ENCODE data around the gene GPRC5A.

The GPRC5A gene

DNA sequence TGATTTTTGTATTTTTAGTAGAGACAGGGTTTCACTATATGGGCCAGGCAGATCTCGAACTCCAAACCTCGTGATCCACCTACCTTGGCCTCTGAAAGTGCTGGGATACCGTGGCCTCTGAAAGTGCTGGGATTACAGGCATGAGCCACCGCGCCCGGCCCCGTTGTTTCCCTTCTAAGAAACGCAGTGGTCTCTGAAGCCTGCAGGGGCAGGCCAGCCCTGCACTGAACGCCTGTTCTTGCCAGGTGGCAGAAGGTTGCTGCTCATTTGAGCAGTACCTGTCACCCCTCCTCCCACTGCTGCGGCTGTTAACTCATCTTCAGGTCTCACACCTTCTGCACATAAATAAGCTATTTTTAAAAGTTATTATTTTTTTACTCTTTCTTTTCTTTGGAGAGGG lies 24.3 kb downstream of the GPRC5A start:
- no peak for DNase-seq

DNA sequence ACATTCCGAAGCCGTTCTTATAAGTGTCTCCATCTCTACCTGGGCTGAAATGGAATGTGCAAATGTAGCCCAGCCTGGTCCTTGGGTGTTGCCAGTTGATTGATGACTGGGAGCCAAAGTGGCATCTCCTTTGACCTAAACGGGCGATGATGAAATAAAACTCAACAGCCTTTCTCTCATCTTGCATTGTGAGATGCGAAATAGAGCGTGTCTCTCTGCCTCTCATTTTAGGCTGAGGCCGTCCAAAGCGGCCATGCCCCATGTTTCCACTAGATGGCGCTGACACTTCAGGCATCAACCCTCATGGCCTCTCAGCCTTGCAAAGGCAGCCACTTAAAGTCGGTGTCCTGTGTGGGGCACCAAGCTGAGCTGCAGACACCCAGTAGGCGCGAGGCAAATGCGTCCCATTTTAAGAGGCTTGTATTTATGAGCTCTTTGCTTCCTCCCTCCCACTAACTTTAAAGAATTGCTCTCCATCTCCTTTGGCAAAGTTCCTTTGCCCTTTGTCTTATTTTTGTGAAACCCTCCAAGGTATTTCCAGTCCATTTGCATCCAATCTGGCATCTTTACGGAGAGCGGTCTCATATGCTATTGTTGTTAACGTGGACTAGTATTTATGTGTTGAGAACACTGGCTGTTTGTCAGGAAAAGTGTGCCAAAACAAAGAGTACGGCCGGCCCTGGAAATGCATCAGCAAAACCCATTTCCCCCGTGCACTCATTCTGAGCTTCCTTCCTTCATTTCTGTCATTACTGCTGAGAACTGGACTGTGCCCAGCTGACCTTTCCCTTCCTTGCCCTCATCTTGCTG lies 25.0 kb downstream of the GPRC5A start:
- DNase-seq, result peak; percentile 68

DNA sequence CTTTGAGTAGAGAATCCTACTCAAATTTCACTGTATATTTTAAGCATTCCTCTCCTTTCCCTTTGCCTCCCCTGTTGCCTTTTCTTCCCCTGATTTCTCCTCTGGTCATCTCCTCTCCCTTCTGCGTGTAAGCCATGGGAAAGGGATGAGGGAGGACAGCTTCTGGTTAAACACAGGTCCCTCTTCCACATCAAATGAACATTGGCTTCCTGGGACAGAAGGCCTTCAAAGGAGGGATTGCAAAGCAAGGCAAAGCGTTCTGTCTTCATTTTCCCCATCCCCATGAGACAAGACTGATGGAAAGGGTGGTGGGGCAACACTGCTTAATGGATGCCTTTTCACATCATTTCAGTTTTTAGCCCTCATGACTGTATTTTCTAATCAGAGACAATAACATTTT lies 26.2 kb downstream of the GPRC5A start:
- no peak for DNase-seq

DNA sequence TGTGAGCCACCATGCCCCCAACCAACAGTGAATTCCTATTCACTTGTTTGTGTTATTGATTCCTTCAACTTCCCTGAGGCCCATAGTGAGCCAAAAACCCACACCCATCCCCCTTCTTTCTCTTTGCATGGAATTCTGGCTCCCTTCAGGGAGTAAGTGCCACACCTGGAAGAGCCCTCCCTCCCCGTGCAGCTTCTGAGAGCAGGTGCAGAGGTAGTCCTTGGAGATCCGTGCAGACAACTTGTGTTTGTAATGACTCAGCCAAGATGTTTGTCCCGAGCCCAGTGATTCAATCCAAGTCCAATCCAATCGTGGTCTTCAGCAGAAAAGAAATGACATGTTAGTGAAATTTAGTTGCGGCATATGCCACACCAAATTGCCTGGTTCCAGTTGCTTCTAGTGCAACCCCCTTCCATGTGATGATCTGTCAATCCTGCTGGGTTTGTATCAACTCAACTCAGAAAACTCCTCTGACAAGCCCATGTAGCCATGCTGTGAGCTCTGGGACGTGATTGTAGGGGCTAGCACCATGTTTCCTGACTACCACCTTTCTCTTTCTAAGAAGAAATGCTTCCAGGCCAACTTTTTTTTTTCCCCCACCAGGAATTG lies 27.5 kb downstream of the GPRC5A start:
- no peak for DNase-seq

DNA sequence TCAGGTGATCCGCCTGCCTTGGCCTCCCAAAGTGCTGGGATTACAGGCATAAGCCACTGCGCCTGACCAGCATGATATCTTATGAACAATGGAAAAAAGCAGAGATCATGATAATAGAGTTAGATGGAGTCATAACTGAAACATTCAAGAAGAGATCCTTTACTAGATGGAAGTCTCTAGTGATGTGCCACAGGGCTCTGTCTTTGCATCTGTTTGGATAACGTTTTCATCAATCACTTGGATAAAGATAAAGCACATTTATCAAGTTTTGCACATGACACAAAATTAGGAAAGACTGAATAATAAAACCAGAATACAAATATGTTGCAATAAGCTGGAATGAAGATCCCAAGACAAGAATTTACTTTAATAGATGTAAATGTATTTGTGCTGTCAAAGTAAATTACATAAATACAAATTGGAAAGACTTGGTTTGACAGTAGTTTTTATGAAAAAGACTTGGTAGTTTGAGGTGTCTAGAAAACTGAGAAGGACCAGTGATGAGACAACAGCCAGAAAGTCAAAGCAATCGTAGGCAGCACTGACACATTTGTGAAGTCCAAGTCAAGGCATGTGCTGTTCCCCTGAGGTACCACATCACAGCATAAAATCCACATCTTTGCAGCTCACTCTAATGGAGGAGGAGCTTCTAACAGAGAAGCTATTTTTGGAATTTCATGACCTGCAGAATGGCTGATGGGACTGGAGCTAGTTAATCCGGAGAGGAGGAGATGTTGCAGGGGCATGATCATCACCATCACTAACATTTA lies 28.5 kb downstream of the GPRC5A start:
- no peak for DNase-seq

DNA sequence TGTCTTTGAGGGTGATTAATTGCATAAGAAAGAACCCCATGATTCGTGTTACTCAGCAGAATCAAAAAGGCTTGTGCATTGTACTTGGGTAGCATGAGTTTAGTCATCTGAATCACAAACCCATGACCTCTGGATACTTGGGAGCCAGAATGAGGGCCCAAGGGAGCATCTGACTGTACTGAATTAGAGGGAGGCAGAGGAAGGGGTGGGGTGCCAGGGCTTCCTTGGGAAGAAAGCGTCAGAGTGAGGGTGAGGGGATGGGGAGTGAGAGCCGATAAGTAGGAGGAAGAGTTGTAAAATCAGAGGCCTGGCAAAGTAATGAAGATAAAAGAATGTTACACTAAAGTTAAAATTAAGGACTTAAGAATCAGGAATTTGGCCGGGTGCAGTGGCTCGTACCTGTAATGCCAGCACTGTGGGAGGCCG lies 30.8 kb downstream of the GPRC5A start:
- peak; percentile 90 for DNase-seq

DNA sequence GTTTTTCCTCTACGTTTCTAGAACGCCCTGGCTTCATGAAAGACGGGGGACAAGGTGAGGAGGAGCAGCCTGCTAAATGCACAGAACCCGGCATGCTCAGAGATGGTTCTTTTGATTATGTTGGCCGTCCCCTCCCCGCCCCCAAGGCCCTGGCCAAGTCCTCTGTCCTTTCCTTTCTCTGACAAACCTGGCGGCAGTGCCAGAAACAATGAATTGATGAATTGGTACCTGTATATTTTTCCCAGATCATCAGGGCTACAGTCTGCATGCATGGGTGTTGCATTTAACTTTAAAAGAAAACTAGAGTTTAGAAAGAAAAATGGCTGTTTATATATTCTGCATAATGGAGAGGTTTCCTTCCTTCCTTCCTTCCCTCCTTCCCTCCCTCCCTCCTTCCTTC lies 31.6 kb downstream of the GPRC5A start:
- no peak for DNase-seq

DNA sequence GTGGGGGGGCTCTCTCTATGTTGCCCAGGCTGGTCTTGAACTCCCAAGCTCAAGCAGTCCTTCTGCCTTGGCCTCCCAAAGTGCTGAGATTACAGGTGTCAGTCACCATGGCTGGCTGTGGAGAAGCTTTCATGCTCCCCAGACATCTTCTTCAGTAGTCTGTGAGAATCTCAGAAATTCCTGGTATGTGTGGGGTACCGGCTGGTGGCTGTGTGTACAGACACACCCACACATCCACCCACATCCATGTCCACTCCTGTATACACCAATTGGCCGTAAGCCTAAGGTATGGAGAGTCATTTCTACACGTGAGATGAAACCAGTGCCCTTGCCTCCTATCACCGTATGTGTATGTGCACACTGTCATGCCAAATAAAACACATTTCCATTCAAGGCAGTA lies 32.8 kb downstream of the GPRC5A start:
- DNase-seq, result no peak

DNA sequence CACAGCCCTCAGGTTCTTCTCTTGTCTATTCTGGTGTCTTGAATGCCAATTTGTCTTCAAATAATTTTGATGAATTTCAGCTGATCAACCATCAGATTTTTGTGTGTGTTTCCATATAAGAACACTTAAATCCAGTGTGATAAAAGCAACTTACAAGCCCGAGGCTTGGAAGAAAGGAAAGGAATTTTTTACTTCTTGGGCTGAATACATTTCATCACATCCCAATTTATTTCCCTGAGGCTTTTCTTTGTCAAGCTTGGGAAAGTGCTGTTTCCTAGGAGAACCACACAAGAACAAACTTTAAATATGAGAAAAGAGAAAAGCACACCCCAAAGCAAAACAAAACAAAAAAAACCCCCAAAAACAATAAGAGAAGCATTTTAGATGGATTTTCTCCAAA lies 34.0 kb downstream of the GPRC5A start:
- no peak for DNase-seq

DNA sequence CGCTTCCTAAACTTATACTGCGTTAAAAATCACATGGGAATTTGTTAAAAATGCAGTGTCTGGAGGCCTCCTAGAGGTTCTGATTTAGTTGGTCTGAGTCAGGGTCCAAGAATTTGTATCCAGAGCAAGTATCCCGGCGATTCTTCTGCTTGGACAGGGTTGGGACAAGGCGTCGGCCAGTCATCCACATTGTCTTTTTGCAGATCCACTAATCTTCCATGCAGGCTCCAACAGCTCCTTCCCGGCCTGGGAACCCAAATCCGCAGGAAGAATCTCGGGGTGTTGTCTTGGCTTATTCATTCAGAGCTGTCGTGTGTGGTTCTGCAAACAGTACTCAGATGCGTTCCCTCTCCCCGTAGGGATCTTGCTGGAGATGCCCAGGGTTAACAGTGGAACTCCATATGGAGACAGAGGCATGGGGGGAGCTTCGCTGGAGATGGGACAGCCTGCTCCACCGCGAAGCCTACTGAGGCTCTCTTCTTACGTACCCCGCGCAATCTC lies 35.3 kb downstream of the GPRC5A start:
- peak; percentile 10 for DNase-seq

DNA sequence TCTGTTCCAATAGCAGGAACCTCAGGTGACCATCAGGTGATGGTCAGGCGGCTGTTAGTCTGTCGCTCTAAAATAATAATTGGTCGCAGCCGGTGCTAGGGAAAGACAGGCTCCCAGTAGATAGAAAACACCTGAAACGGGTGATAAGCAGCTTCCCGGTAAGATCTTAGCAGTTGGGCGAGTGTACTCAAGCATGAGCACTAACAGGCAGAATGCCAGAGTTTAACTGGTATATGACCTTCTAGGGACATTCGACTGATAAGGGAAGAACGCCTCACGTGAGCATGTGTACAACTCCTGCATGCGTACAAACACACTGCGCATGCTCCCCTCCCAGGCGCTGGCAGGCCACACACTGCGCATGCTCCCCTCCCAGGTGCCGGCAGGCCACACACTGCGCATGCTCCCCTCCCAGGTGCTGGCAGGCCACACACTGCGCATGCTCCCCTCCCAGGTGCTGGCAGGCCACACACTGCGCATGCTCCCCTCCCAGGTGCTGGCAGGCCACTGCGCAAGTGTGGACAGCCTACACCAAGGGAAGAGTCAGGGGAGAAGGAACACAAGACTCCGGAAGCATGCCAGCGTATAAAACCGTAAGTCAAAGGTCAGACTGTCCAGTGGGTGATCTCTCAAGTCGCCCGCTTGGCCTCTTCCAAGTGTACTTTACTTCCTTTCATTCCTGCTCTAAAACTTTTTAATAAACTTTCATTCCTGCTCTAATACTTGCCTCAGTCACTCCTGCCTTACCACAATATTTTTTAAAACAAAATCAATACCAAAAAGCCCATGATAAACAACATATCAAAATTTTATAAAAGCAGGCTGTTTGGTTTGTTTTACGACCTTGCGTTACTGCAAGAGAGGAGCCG lies 36.1 kb downstream of the GPRC5A start:
- no peak for DNase-seq

DNA sequence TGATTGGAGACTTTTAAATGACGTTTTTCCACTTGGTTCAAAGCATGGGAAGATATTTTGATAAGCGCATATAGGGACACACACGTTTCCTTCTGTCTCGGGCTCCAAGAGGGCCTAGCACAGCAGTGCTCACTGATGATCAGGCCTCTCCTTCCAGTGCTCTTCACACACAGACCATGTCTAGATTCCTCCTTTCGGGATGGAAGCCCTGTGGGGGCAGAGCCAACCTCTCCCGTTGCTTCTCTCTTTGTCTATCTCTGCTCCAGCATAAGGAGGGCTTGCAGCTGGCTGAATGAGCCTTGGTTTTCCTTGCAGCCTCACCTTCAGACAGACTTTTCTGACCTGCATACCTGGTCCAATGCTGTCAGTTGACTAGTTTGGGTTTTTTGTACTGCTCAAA lies 38.3 kb downstream of the GPRC5A start:
- no peak for DNase-seq

DNA sequence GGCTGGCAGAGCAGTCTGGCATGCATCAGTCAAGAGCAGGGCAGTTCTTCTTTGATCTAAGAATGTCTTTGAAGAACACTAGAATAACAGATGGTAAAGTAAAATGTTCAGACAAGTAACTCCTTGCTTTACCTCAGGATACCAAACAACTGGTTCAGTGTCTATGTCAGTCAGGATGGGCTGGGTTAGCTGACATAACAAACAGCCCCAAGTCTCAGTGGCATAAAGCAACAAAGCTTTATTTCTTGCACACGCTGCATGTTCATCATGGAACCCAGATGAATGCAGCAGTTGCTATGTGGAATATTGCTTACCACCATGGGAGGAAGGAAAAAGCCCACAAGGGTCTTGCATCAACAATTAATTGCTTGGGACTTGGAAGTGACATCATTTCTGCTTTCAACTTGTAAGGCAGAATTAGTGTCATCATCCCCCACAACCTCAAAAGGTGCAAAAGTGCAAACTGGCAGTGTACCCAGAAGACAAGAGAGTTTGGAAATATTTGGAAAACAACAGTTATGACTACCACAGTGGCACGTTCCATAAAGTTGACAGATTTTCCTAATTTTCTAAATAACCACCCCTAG lies 39.4 kb downstream of the GPRC5A start:
- no peak for DNase-seq

DNA sequence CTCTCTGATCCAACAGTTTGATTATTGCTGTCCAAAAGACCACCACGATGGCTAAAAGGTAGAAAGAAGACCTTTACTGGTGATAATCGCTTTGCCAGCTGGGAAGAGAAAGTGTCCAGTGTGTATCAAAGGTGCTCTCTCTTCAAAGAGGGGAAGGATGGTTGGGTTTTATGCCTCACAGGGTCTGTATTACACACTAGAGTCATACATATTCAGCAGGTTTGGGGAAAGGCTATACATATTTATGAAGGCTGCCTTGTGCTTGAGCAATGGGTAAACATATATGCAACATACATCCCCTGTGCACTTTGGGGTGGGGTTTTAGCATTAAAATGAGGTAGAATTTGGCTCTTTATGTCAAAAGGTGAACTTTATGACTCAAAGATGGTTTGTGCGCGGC lies 42.4 kb downstream of the GPRC5A start:
- DNase-seq, result no peak

DNA sequence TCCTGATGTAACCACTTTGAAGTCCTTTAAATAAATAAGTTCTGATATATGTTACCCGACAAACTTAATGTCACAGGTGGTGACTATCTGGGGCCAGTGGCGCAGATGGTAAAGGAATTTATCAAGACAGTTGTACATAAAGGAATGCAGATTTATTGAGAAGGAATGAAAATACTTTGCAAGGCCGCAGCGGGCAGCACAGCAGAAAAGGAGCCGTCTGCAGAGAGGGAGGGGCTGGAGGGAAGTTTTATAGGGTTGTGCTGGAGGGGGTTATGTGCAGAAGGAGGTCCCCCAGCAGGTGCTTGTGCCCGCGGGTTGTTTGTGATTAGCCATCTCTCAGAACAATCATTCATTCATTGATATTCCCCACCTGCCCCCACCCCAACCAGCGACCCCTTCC lies 43.2 kb downstream of the GPRC5A start:
- no peak for DNase-seq

DNA sequence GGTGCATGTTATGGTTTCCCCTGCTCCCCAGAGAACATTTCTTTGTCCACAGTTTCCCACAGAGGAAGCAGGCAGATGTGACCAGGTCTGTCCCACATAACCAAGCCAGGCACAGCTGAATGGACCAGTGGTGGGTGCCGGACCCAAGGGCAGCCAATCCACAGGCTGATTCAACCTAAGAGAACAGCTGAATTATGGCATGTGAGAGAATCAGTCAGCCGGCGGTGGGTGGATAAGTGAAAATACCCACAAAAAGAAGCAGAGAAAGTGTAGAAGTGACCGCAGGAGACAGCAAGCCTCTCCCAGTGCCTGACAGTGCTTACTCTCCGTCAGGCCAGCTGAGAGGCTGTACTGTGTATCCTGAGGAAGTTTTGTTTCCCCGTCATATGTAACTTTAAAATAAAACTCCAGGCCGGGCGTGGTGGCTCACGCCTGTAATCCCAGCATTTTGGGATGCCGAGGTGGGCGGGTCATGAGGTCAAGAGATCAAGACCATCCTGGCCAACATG lies 45.7 kb downstream of the GPRC5A start:
- no peak for DNase-seq

DNA sequence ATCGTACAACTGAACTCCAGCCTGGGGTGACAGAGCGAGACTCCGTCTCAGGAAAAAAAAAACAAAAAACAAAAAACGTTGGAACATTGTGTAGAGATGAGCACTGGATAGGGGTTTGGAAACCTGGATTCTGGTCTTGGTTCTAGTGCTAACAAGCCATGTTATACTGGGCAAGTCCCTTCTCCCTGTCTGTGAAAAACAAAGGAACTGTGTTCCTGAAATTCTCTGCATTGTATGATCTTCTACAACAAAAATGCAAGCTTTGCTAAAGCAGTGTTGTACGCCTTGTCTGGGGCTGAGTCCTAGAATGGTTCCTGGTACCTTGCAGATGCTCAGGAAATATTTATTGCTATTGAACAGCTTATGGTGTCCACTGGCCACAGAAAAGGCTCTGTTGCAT lies 47.2 kb downstream of the GPRC5A start:
- DNase-seq, result no peak

DNA sequence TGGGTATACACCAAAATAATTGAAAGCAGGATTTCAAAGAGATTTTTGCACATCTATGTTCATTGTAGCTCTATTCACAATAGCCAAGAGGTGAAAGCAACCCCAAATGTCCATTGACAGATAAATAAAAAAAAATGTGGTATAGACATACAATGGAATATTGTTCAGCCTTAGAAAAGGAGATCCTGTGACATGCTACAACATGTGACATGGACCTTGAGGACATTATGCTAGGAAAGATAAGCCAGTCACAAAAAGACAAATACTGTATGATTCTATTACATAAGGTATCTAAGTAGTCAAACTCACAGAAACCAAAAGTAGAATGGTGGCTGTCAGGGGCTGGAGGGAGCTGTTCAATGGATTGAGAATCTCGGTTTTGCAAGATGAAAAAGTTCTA lies 48.5 kb downstream of the GPRC5A start:
- no peak for DNase-seq

DNA sequence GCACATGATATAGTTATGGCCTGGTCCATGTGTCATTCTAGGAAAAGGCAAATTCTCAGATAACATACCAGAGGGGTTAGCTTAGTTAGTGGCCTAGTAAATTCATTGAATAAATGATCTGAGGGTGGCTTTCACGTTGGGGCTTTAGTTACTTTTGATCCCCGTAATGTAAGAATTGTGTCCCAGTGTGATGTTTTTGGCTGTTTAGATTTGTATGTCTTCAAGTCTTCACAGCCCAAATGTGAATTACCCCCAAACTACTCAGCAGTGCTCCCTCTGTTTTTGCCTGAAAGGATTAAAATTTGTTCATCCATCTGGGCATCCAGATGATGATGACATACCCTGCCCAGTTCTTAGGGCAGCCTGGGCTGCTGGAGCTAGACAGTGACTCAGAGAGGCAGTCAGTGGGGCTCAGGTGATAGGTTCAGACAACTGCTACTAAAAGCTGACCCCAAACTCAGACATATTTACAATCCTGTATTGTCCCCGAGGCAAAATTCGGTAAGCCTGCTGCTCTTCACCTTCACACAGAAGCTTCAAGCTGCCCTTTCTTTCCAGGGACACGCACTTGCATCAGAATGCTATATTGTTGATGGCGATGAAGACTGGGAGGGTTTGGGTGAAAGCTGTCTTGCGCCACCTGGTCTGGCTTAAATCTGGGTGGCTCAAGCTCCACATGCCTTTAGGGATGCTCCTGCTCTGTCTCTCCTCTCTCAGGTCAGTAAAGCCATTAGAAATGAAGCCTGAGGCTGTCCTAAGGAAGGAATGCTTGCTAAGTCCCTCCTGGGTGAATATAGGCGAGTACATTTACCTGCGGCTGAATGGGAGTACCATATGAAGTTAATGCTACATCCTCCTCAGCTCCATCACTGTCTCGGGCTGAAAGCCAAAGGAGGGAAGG lies 50.3 kb downstream of the GPRC5A start:
- DNase-seq, result no peak

DNA sequence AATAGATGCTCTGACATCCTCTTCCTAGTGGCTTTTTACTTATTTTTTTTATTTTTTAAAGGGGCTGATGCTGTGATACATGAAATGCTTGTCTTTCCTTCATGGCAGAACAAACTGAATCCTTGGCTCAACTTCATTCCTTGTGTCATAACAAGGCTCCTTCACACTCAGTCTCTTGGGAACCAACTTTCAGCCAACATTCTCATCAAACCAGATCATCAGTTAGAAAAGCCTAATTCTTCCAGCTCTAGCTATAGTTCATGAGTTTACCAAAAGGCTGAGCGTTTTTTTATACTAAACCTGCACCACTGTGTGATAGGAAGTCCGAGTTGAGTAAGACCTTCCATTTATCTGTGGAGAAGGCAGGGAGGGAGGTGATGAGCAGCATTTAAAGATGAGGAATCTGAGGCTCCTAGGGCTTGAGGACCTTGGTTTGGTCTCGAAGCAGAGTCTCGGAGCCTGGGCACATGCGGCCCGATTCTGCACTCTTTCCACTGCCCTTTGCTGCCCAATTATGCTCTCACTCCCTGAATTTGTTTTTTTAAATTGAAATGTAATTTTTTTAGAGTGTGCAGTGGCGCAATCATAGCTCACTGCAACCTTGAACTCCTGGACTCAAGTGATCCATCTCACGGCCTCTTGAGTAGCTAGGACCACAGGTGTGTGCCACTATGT lies 52.4 kb downstream of the GPRC5A start:
- DNase-seq, result no peak

DNA sequence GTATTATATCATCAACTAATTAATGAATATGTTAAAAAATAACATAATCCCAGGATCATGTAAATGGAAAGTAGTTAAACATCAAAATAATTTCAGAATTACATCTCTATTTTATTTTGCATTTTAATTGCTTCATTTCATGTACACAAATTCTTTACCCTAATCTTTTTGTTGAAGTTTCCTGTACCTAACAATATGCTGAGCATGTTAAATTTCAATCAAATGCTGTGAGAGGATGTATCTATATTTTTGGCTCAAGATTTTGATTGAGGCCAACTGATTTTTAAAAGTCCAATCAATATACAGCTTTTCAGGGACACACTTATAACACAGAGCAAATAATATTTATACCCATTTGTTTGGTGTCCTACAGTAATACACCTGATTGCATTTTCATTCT lies 54.2 kb downstream of the GPRC5A start:
- DNase-seq, result no peak

Data from HCEC 1CT (cell line).